HEK293 (cell line): ENCODE data around the gene RSBN1L.

Source experiments
- CTCF ChIA-PET: fragments of 350-600 bp; formaldehyde crosslinking; extraction: SDS; loops from one replicate; lab custom pipeline; 2021; ENCODE audit warnings: antibody characterized with exemption; lab: Yijun Ruan, JAX
- POLR2A ChIA-PET: fragments of 300-600 bp; formaldehyde crosslinking; extraction: SDS; loops from one replicate; lab custom pipeline; 2020; ENCODE audit warnings: antibody characterized with exemption, inconsistent platforms; lab: Yijun Ruan, JAX
- H3K27ac ChIP-seq: fragments of 200-500 bp; sonication (Bioruptor generic); 2 replicates; pipeline ENCODE4 v1.5.1; 2014; ENCODE audit warnings: low read depth, low read length, control low read depth, inconsistent platforms; ENCODE audit errors: extremely low read depth
- H3K36me3 ChIP-seq, 2 experiments: fragments of 200-500 bp in 1 of 2; sonication (Bioruptor generic) in 1 of 2; 1 replicate in 1 of 2; 2 replicates in 1 of 2; pipeline ENCODE4 v1.5.1; 2014 to 2017; ENCODE audit warnings: inconsistent platforms in 2 of 2, low read length in 2 of 2; ENCODE audit not compliant: control insufficient read depth in 2 of 2, insufficient read depth in 1 of 2
- H3K4me1 ChIP-seq: fragments of 200-500 bp; sonication (Bioruptor generic); 2 replicates; pipeline ENCODE4 v1.5.1; 2014; ENCODE audit warnings: mild to moderate bottlenecking, low read length, inconsistent platforms; ENCODE audit not compliant: control insufficient read depth, insufficient read depth
- H3K4me3 ChIP-seq: 2 replicates; pipeline ENCODE4 v1.5.1; 2011; ENCODE audit warnings: low read depth, mild to moderate bottlenecking, control low read depth, low read length, moderate library complexity
- H3K9me3 ChIP-seq: fragments of 200-500 bp; sonication (Bioruptor generic); 2 replicates; pipeline ENCODE4 v1.5.1; 2014; ENCODE audit warnings: low read depth, low read length, inconsistent platforms; ENCODE audit not compliant: control insufficient read depth, insufficient read depth
- BCL11B ChIP-seq: fragments of 450-650 bp; formaldehyde crosslinking; IDR thresholded peaks from 2 replicates; pipeline ENCODE4 v1.5.1; 2016; ENCODE audit warnings: low read depth, missing biosample characterization, missing genetic modification characterization
- CTCF ChIP-seq: fragments of 450-650 bp; formaldehyde crosslinking; IDR thresholded peaks from 2 replicates; pipeline ENCODE4 v1.5.1; 2016; ENCODE audit warnings: missing biosample characterization, missing genetic modification characterization
- INSM2 ChIP-seq: fragments of 450-650 bp; formaldehyde crosslinking; IDR thresholded peaks from 2 replicates; pipeline ENCODE4 v1.5.1; 2016; ENCODE audit warnings: missing biosample characterization, missing genetic modification characterization
- PRDM6 ChIP-seq: fragments of 450-650 bp; formaldehyde crosslinking; IDR thresholded peaks from 2 replicates; pipeline ENCODE4 v1.5.1; 2017; ENCODE audit warnings: missing biosample characterization, missing genetic modification characterization
- SCRT1 ChIP-seq: fragments of 450-650 bp; formaldehyde crosslinking; IDR thresholded peaks from 2 replicates; pipeline ENCODE4 v1.5.1; 2016; ENCODE audit warnings: missing biosample characterization, missing genetic modification characterization, borderline replicate concordance
- SCRT2 ChIP-seq: fragments of 450-650 bp; formaldehyde crosslinking; IDR thresholded peaks from 2 replicates; pipeline ENCODE4 v1.5.1; 2016; ENCODE audit warnings: missing biosample characterization, missing genetic modification characterization
- TCF7L2 ChIP-seq: IDR thresholded peaks from 2 replicates; pipeline ENCODE4 v1.6.1; 2011; ENCODE audit warnings: low read depth, mild to moderate bottlenecking, inconsistent platforms, low read length, moderate library complexity, borderline replicate concordance
- WT1 ChIP-seq: fragments of 450-650 bp; formaldehyde crosslinking; IDR thresholded peaks from 2 replicates; pipeline ENCODE4 v1.5.1; 2016; ENCODE audit warnings: missing biosample characterization, missing genetic modification characterization
- ZBTB20 ChIP-seq: fragments of 450-650 bp; formaldehyde crosslinking; IDR thresholded peaks from 2 replicates; pipeline ENCODE4 v1.5.1; 2016; ENCODE audit warnings: missing biosample characterization, missing genetic modification characterization
- ZNF112 ChIP-seq: fragments of 450-650 bp; formaldehyde crosslinking; IDR thresholded peaks from 2 replicates; pipeline ENCODE4 v1.5.0; 2017; ENCODE audit warnings: missing biosample characterization, missing genetic modification characterization
- ZNF121 ChIP-seq: fragments of 450-650 bp; formaldehyde crosslinking; IDR thresholded peaks from 2 replicates; pipeline ENCODE4 v1.5.1; 2016; ENCODE audit warnings: missing biosample characterization, missing genetic modification characterization
- ZNF148 ChIP-seq: fragments of 450-650 bp; formaldehyde crosslinking; IDR thresholded peaks from 2 replicates; pipeline ENCODE4 v1.5.0; 2017; ENCODE audit warnings: missing biosample characterization, missing genetic modification characterization, borderline replicate concordance
- ZNF155 ChIP-seq: fragments of 450-650 bp; formaldehyde crosslinking; IDR thresholded peaks from 2 replicates; pipeline ENCODE4 v1.5.1; 2016; ENCODE audit warnings: missing biosample characterization, missing genetic modification characterization
- ZNF292 ChIP-seq: fragments of 450-650 bp; formaldehyde crosslinking; IDR thresholded peaks from 2 replicates; pipeline ENCODE4 v1.5.1; 2016; ENCODE audit warnings: low read depth, missing biosample characterization, missing genetic modification characterization, borderline replicate concordance
- ZNF324 ChIP-seq: fragments of 450-650 bp; formaldehyde crosslinking; IDR thresholded peaks from 2 replicates; pipeline ENCODE4 v1.5.1; 2016; ENCODE audit warnings: missing biosample characterization, missing genetic modification characterization
- ZNF335 ChIP-seq: fragments of 450-650 bp; formaldehyde crosslinking; conservative IDR thresholded peaks from 2 replicates; pipeline ENCODE4 v1.5.1; 2016; ENCODE audit warnings: missing biosample characterization, missing genetic modification characterization
- ZNF391 ChIP-seq: fragments of 450-650 bp; formaldehyde crosslinking; IDR thresholded peaks from 2 replicates; pipeline ENCODE4 v1.5.1; 2016; ENCODE audit warnings: low read depth, missing biosample characterization, missing genetic modification characterization, borderline replicate concordance
- ZNF555 ChIP-seq: fragments of 450-650 bp; formaldehyde crosslinking; conservative IDR thresholded peaks from 2 replicates; pipeline ENCODE4 v1.5.1; 2017; ENCODE audit warnings: missing biosample characterization, mild to moderate bottlenecking, missing genetic modification characterization, inconsistent platforms
- ZNF561 ChIP-seq: fragments of 450-650 bp; IDR thresholded peaks from 2 replicates; pipeline ENCODE4 v1.5.1; 2018; ENCODE audit warnings: missing biosample characterization, missing genetic modification characterization, borderline replicate concordance
- ZNF677 ChIP-seq: fragments of 450-650 bp; IDR thresholded peaks from 2 replicates; pipeline ENCODE4 v1.5.0; 2018; ENCODE audit warnings: missing biosample characterization, mild to moderate bottlenecking, missing genetic modification characterization, moderate library complexity
- ZNF776 ChIP-seq: fragments of 450-650 bp; formaldehyde crosslinking; IDR thresholded peaks from 2 replicates; pipeline ENCODE4 v1.5.0; 2017; ENCODE audit warnings: missing biosample characterization, missing genetic modification characterization, borderline replicate concordance
- ZSCAN16 ChIP-seq: fragments of 450-650 bp; formaldehyde crosslinking; IDR thresholded peaks from 2 replicates; pipeline ENCODE4 v1.5.1; 2016; ENCODE audit warnings: missing biosample characterization, missing genetic modification characterization
- ZSCAN5A ChIP-seq: fragments of 450-650 bp; formaldehyde crosslinking; IDR thresholded peaks from 2 replicates; pipeline ENCODE4 v1.5.1; 2016; ENCODE audit warnings: missing biosample characterization, missing genetic modification characterization

The RSBN1L gene

GRCh38 chr7:77727936-77728701, 31.9 kb downstream of the RSBN1L start (continued):
- TF ChIP-seq INSM2 (tag by site-specific recombination) (no peak), PRDM6 (tag by site-specific recombination) (peak; percentile 38; the same call in 1 of the 2 replicates), ZNF155 (tag by site-specific recombination) (no peak), ZNF335 (tag by site-specific recombination) (peak; percentile 61), WT1 (tag by site-specific recombination) (no peak), ZBTB20 (no peak)

GRCh38 chr7:77729574-77730348, 33.5 kb downstream of the RSBN1L start:
- CTCF ChIA-PET = interaction anchor here (1.2 kb wide), 1 partner anchor 30 kb away, joined by 5 read pairs; no protein-coding TSS in a partner anchor

GRCh38 chr7:77731716-77732115, 35.5 kb downstream of the RSBN1L start:
- CTCF ChIA-PET = interaction anchor here (1.0 kb wide), 1 partner anchor 25 kb away, joined by 5 read pairs; no protein-coding TSS in a partner anchor
- TF ChIP-seq ZNF555 (tag by site-specific recombination) (no peak), BCL11B (no peak), ZNF112 (tag by site-specific recombination) (no peak), TCF7L2 (no peak), ZSCAN5A (no peak), ZSCAN16 (tag by site-specific recombination) (no peak), ZNF776 (tag by site-specific recombination) (no peak), ZNF292 (tag by site-specific recombination) (no peak), SCRT1 (no peak), ZNF391 (tag by site-specific recombination) (no peak), ZNF148 (tag by site-specific recombination) (no peak), ZNF324 (no peak), CTCF (no peak), ZNF677 (tag by site-specific recombination) (no peak)

More at GRCh38 chr7:77729574-77730348, 33.5 kb downstream of the RSBN1L start:
- Histone ChIP-seq H3K36me3 (no peaks in the 10 kb centered on the region; a peak in 1 of 3 replicates), H3K4me3 (no peak overlapping the region), H3K27ac (no peak overlapping the region), H3K4me1 (peaks cover 28% of the 10 kb centered on the region), H3K9me3 (no peaks in the 10 kb centered on the region)
- POLR2A ChIA-PET = no interaction called here
- TF ChIP-seq ZNF121 (tag by site-specific recombination) (peak; percentile 56; the same call in 1 of the 2 replicates), ZNF561 (tag by site-specific recombination) (no peak), SCRT2 (tag by site-specific recombination) (0 out of 2 replicates have a peak, but pooled peaks have one; percentile 0)

More at GRCh38 chr7:77731716-77732115, 35.5 kb downstream of the RSBN1L start:
- POLR2A ChIA-PET = no interaction called here
- H3K9me3 ChIP-seq = no peaks in the 10 kb centered on the region
- no peak overlapping the region for H3K4me3 ChIP-seq
- H3K4me1 ChIP-seq = peaks cover 36% of the 10 kb centered on the region
- no peaks in the 10 kb centered on the region for H3K36me3 ChIP-seq
- no peak overlapping the region for H3K27ac ChIP-seq
